Dendritic cell treated with granulocyte-macrophage colony-stimulating factor and Interleukin-4, amounts not matched to agents 40 ng/mL and 50 ng/mL, for 4 days (primary cell): ENCODE measurements around the gene BCCIP.

Experiments
- H3K27ac Mint-ChIP-seq: one replicate; pipeline ENCODE4 v1.8.0; 2022; ENCODE audit warnings: mild to moderate bottlenecking, mixed read lengths
- H3K27me3 Mint-ChIP-seq: one replicate; pipeline ENCODE4 v1.8.0; 2022; ENCODE audit warnings: mild to moderate bottlenecking, mixed read lengths
- H3K36me3 Mint-ChIP-seq: one replicate; pipeline ENCODE4 v1.8.0; 2022; ENCODE audit warnings: low read depth, mixed read lengths
- H3K4me1 Mint-ChIP-seq: one replicate; pipeline ENCODE4 v1.8.0; 2022; ENCODE audit warnings: low read depth, mixed read lengths
- H3K4me3 Mint-ChIP-seq: one replicate; pipeline ENCODE4 v1.8.0; 2022; ENCODE audit warnings: mild to moderate bottlenecking, moderate library complexity, mixed read lengths
- H3K9me3 Mint-ChIP-seq: one replicate; pipeline ENCODE4 v1.8.0; 2022; ENCODE audit warnings: mixed read lengths
- intact Hi-C: fragments of 100-400 bp; cut with micrococcal nuclease; formaldehyde crosslinking; loops from one replicate; pipeline ENCODE4 v1.15.0; 2022

The BCCIP gene

GRCh38 chr10:125845617-125846016 is 22.3 kb downstream of the BCCIP start:
- H3K4me3 Mint-ChIP-seq: no peak overlapping the region
- H3K9me3 Mint-ChIP-seq: no peaks in the 10 kb centered on the region
- H3K27me3 Mint-ChIP-seq: no peaks in the 10 kb centered on the region
- H3K27ac Mint-ChIP-seq: no peak overlapping the region
- peaks cover 86% of the 10 kb centered on the region for H3K36me3 Mint-ChIP-seq
- intact Hi-C loops: no loop called here
- H3K4me1 Mint-ChIP-seq: no peaks in the 10 kb centered on the region

- no peaks in the 10 kb centered on the region for H3K4me1 Mint-ChIP-seq
- no peaks in the 10 kb centered on the region for H3K27me3 Mint-ChIP-seq
- no peak overlapping the region for H3K27ac Mint-ChIP-seq
- no peak overlapping the region for H3K4me3 Mint-ChIP-seq
- H3K9me3 Mint-ChIP-seq: no peaks in the 10 kb centered on the region
- intact Hi-C loops: no loop called here
- peaks cover 86% of the 10 kb centered on the region for H3K36me3 Mint-ChIP-seq
These were observed 23.5 kb downstream of the BCCIP start for GRCh38 chr10:125846894-125847293.

GRCh38 chr10:125848371-125848770 is 25.0 kb downstream of the BCCIP start:
- Mint-ChIP-seq H3K4me1 (no peaks in the 10 kb centered on the region), H3K27ac (no peak overlapping the region), H3K27me3 (no peaks in the 10 kb centered on the region), H3K9me3 (no peaks in the 10 kb centered on the region), H3K4me3 (no peak overlapping the region), H3K36me3 (peaks cover 88% of the 10 kb centered on the region)
- intact Hi-C loops: no loop called here

GRCh38 chr10:125848857-125849256 is 25.5 kb downstream of the BCCIP start:
- H3K27me3 Mint-ChIP-seq: no peaks in the 10 kb centered on the region

GRCh38 chr10:125849448-125849847 is 26.1 kb downstream of the BCCIP start:
- no peaks in the 10 kb centered on the region for H3K9me3 Mint-ChIP-seq
- H3K4me3 Mint-ChIP-seq: no peak overlapping the region
- H3K27ac Mint-ChIP-seq: no peak overlapping the region
- H3K27me3 Mint-ChIP-seq: no peaks in the 10 kb centered on the region
- no peaks in the 10 kb centered on the region for H3K4me1 Mint-ChIP-seq
- intact Hi-C loops: no loop called here
- peaks cover 90% of the 10 kb centered on the region for H3K36me3 Mint-ChIP-seq

More at GRCh38 chr10:125848857-125849256, 25.5 kb downstream of the BCCIP start:
- Mint-ChIP-seq H3K4me1 (no peaks in the 10 kb centered on the region), H3K4me3 (no peak overlapping the region), H3K36me3 (peaks cover 88% of the 10 kb centered on the region), H3K27ac (no peak overlapping the region), H3K9me3 (no peaks in the 10 kb centered on the region)
- intact Hi-C loops: no loop called here

GRCh38 chr10:125850766-125851731 is 27.7 kb downstream of the BCCIP start:
- Mint-ChIP-seq H3K36me3 (peaks cover 84% of the 10 kb centered on the region), H3K27me3 (no peaks in the 10 kb centered on the region), H3K9me3 (no peaks in the 10 kb centered on the region), H3K4me3 (no peak overlapping the region), H3K4me1 (no peaks in the 10 kb centered on the region), H3K27ac (no peak overlapping the region)
- intact Hi-C loops: no loop called here

- intact Hi-C loops: no loop called here
- no peaks in the 10 kb centered on the region for H3K9me3 Mint-ChIP-seq
- no peaks in the 10 kb centered on the region for H3K4me1 Mint-ChIP-seq
- no peaks in the 10 kb centered on the region for H3K27me3 Mint-ChIP-seq
- H3K36me3 Mint-ChIP-seq: peaks cover 80% of the 10 kb centered on the region
- no peak overlapping the region for H3K4me3 Mint-ChIP-seq
- H3K27ac Mint-ChIP-seq: no peak overlapping the region
These were observed 29.1 kb downstream of the BCCIP start for GRCh38 chr10:125852487-125852886.

- no peak overlapping the region for H3K27ac Mint-ChIP-seq
- no peaks in the 10 kb centered on the region for H3K9me3 Mint-ChIP-seq
- H3K36me3 Mint-ChIP-seq: peaks cover 53% of the 10 kb centered on the region
- no peaks in the 10 kb centered on the region for H3K27me3 Mint-ChIP-seq
- intact Hi-C loops: no loop called here
- H3K4me1 Mint-ChIP-seq: no peaks in the 10 kb centered on the region
- no peak overlapping the region for H3K4me3 Mint-ChIP-seq
These were observed 33.9 kb downstream of the BCCIP start for GRCh38 chr10:125857185-125857760.

GRCh38 chr10:125859128-125859817 is 35.9 kb downstream of the BCCIP start:
- Mint-ChIP-seq H3K27me3 (no peaks in the 10 kb centered on the region), H3K4me1 (no peaks in the 10 kb centered on the region), H3K9me3 (no peaks in the 10 kb centered on the region), H3K36me3 (peaks cover 42% of the 10 kb centered on the region), H3K27ac (no peak overlapping the region), H3K4me3 (no peak overlapping the region)
- intact Hi-C loops: no loop called here

GRCh38 chr10:125865120-125865519 is 41.8 kb downstream of the BCCIP start:
- H3K27me3 Mint-ChIP-seq: no peaks in the 10 kb centered on the region
- no peak overlapping the region for H3K27ac Mint-ChIP-seq
- H3K4me1 Mint-ChIP-seq: no peaks in the 10 kb centered on the region
- no peak overlapping the region for H3K4me3 Mint-ChIP-seq
- peaks cover 27% of the 10 kb centered on the region for H3K36me3 Mint-ChIP-seq
- no peaks in the 10 kb centered on the region for H3K9me3 Mint-ChIP-seq
- intact Hi-C loops: loop anchor here (5.0 to 10.0 kb wide), 2 partner anchors 640 to 882 kb away; no protein-coding TSS in a partner anchor

GRCh38 chr10:125866421-125867029 is 43.2 kb downstream of the BCCIP start:
- H3K27ac Mint-ChIP-seq: no peak overlapping the region
- no peaks in the 10 kb centered on the region for H3K4me1 Mint-ChIP-seq
- no peaks in the 10 kb centered on the region for H3K27me3 Mint-ChIP-seq
- no peak overlapping the region for H3K4me3 Mint-ChIP-seq
- intact Hi-C loops: loop anchor here (5.0 to 10.0 kb wide), 2 partner anchors 638 to 881 kb away; no protein-coding TSS in a partner anchor
- peaks cover 27% of the 10 kb centered on the region for H3K36me3 Mint-ChIP-seq
- H3K9me3 Mint-ChIP-seq: no peaks in the 10 kb centered on the region

GRCh38 chr10:125868372-125868975 is 45.1 kb downstream of the BCCIP start:
- no peaks in the 10 kb centered on the region for H3K9me3 Mint-ChIP-seq
- no peak overlapping the region for H3K27ac Mint-ChIP-seq
- H3K4me3 Mint-ChIP-seq: no peak overlapping the region
- H3K4me1 Mint-ChIP-seq: no peaks in the 10 kb centered on the region
- H3K36me3 Mint-ChIP-seq: peaks cover 32% of the 10 kb centered on the region
- no peaks in the 10 kb centered on the region for H3K27me3 Mint-ChIP-seq
- intact Hi-C loops: loop anchor here (5.0 to 10.0 kb wide), 2 partner anchors 636 to 879 kb away; no protein-coding TSS in a partner anchor

GRCh38 chr10:125871338-125871737 is 48.0 kb downstream of the BCCIP start:
- intact Hi-C loops: no loop called here

More at GRCh38 chr10:125871338-125871737, 48.0 kb downstream of the BCCIP start:
- no peaks in the 10 kb centered on the region for H3K4me1 Mint-ChIP-seq
- H3K9me3 Mint-ChIP-seq: peaks cover 4% of the 10 kb centered on the region
- no peak overlapping the region for H3K4me3 Mint-ChIP-seq
- H3K27me3 Mint-ChIP-seq: no peaks in the 10 kb centered on the region
- H3K36me3 Mint-ChIP-seq: peaks cover 31% of the 10 kb centered on the region
- H3K27ac Mint-ChIP-seq: no peak overlapping the region
